ENCODE results near the gene NSG1.

NSG1 gene

DNA sequence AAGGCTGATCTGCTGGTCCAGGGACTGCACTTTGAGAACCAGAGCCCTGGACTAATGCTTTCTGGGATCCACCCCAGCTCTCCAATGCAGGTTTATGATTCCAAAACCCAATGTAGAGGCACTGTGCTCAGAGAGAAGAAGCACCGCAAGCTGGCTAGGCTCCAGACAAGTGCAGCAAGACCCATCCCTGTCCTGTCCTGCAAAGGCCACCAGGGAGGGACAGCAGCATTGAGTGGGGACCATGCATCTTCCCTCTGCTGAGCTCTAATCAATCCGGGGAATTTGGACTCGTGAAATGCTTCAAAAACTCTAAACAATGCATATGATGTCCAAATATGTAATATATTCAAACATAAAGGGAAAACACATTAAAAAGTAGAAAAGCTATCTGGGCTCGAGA, 10.8 kb upstream of the NSG1 start:
- H3K4me3 ChIP-seq (ENCODE audit: low read length): no peak overlapping the region
- DNase-seq (ENCODE audit: low read depth): no peak
- TF ChIP-seq, protein P1, sequence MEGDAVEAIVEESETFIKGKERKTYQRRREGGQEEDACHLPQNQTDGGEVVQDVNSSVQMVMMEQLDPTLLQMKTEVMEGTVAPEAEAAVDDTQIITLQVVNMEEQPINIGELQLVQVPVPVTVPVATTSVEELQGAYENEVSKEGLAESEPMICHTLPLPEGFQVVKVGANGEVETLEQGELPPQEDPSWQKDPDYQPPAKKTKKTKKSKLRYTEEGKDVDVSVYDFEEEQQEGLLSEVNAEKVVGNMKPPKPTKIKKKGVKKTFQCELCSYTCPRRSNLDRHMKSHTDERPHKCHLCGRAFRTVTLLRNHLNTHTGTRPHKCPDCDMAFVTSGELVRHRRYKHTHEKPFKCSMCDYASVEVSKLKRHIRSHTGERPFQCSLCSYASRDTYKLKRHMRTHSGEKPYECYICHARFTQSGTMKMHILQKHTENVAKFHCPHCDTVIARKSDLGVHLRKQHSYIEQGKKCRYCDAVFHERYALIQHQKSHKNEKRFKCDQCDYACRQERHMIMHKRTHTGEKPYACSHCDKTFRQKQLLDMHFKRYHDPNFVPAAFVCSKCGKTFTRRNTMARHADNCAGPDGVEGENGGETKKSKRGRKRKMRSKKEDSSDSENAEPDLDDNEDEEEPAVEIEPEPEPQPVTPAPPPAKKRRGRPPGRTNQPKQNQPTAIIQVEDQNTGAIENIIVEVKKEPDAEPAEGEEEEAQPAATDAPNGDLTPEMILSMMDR (conservative IDR thresholded peaks at IDR 0.05; ENCODE audit: low read depth, low read length): no peak

DNA sequence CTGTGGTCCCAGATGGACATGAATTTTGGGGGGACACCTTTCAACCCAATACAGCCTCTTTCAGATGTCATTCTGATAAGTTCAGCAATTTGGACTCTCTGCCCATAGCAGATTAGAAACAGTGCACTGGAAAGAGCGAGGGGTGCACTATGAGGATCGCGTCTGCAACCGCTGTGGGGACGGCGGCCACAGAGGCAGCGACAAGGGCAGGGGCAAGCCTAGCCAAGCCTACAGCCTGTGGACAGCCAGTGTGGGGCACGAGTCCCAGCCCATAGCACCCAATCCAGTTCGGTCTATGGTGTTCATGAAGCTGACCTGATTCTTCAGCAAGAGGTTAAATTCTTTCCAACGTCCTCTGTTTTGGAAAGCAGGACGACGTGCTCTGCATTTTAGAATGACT, 9.7 kb upstream of the NSG1 start:
- TF ChIP-seq, protein P1 (conservative IDR thresholded peaks at IDR 0.05; ENCODE audit: low read depth, low read length): no peak
- DNase-seq (ENCODE audit: low read depth): no peak
- no peak overlapping the region for H3K4me3 ChIP-seq (ENCODE audit: low read length)

DNA sequence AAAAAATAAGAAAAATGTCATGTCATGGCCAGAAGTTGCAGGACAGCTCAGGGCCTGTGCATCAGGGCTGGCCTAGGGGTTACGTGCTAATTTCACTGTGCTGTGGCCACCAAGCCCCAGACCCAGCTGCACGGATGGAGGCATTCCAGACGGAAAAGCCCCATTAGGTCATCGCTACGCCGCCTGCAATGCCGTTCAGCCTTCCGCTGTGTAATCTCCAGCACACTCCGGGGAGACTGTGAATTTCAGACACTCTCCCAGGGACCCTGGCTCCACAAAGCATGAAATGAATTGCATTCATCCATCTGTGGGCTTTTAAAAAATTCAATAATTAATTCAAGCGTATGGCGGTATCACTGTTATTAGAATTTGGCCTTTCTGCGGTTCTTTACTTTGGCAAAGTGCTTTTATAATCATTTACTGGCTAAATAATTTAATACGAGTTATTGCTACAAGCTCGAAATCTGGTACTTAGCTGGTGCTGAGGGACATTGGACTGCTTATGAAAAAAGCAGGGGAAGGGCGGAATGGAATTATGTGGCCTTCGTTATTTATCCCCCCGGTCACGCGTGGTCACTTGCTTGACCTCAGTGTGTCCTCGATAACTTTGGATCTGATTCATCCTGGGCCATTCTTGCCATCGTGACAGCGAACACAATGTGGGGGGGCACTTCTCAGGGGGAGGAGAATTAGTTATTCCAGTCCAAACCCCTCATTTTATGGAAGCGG, 9.0 kb upstream of the NSG1 start:
- no peak for DNase-seq (ENCODE audit: low read depth)

DNA sequence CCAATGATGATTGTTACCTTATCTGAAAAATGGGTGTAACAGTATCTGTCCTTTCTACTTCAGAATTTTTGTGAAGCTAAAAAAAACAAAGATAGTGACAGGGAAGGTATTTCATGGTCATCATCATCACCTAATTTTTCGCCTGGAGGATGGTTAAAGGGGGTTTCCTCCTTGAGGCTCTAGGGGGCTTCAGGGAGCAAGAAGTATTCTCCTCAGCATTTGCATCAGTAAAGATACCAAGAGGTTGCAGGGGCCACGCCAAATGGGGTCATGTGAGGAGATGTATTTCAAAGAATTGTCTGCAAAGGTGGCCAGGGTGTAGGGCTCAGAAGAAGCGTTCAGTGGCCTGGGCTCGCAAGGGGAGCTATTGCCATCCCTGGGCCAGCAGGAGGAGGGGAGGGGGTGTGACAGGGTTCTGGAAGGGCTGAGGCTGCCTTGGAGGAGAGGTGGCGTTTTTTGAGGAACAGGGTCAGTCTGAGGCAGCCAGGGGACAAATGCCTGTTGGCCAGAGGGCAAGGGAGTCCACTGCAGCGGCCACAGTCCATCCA, 7.3 kb upstream of the NSG1 start:
- TF ChIP-seq, protein P1 (conservative IDR thresholded peaks at IDR 0.05; ENCODE audit: low read depth, low read length): no peak
- H3K4me3 ChIP-seq (ENCODE audit: low read length): no peak overlapping the region
- DNase-seq (ENCODE audit: low read depth): no peak

More for the DNA sequence above, 9.0 kb upstream of the NSG1 start:
- no peak overlapping the region for H3K4me3 ChIP-seq (ENCODE audit: low read length)
- TF ChIP-seq, protein P1 (conservative IDR thresholded peaks at IDR 0.05; ENCODE audit: low read depth, low read length): no peak

DNA sequence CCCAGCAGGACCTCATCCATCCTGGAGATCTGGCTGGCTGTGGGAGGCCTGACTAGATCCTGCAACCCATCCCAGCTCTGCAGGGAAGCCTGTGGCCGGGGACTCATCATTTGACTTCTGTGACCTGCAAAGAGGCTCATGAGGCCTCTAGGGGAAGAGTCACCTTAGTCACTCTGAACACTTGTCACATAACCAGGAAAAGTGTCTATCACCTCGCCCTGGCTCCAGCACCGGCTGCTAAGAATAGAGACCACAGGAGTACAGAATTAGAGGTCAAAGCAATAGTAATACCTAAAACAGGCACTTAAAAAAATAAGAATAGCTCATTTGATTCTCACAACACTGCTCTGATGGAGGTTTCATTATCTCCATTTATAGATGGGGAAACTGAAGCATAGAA, 3.8 kb upstream of the NSG1 start:
- DNase-seq (ENCODE audit: low read depth): no peak
- TF ChIP-seq, protein P1 (conservative IDR thresholded peaks at IDR 0.05; ENCODE audit: low read depth, low read length): no peak
- H3K4me3 ChIP-seq (ENCODE audit: low read length): no peak overlapping the region

DNA sequence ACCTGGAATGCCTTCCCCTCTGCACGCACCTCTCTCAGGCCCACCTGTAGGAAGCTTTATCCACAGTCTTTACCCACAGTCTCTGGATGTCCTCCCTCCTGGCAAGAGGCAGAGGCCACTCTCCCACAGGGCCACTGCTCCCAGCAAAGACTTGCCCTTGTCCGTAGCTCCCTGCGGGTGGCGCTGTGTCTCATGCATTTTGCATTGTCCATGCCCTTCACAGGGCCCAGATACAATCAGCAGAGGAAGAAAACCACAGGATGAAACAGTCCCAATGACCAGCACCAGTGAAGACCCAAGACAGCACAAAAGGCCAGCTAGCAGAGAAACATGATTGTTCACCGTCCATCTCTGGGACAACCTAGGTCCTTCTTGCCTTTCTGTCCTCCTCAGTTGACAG, 2.1 kb upstream of the NSG1 start:
- DNase-seq (ENCODE audit: low read depth): no peak
- TF ChIP-seq, protein P1 (conservative IDR thresholded peaks at IDR 0.05; ENCODE audit: low read depth, low read length): peak; percentile 44
- H3K4me3 ChIP-seq (ENCODE audit: low read length): no peak overlapping the region

DNA sequence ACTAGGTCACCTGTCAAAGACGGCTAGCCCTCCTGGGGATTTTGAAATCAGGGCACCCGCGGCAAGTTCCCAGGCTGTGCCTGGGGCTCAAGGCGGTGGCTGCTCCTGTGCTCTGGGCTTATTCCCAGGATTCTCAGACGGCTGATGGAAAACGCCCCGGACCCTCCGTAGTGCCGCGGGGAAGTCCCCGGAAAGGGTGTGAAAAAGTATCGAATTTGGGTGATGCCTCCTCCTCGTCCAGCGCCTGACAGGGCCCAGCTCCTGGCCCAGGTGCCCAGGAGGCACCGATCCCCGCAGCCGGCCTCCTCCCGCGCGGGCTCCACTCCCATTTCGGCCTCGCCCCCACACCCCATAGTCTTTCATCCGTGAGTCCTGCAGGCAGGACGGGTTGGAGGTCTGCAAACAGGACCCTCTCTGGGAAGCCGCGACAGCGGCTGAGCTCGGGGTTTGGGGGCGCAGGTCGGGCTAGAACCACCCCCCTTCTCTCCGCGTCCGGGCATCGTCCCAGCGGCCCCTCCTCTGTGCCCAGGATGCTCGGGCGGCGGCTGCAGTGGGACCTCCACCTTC, 1.1 kb upstream of the NSG1 start:
- H3K4me3 ChIP-seq (ENCODE audit: low read length): no peak overlapping the region
- TF ChIP-seq, protein P1 (conservative IDR thresholded peaks at IDR 0.05; ENCODE audit: low read depth, low read length): no peak
- DNase-seq (ENCODE audit: low read depth): no peak

Data from retinal pigment epithelial cell (primary cell).